ENCODE results near the gene SIX1.

DNA sequence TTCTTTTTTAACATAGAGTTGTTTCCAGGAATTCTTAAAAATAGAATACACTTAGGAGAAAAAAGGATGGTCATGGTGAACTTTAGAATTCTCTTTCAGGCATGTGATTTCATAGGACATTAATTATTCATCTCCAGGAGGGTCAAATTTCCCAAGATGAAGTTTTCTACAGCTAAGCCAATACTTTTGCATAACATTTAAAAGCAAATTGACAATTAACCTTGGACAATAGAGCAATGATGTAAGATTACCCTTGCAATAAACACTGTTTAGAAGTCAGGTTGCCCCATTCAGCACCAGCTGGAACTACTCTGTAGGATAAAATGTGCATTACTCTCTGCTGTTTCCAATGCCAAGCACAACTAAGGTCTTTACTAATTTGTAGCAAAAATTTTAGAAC lies 49.5 kb downstream of the SIX1 start:
- TF ChIP-seq, protein P1, sequence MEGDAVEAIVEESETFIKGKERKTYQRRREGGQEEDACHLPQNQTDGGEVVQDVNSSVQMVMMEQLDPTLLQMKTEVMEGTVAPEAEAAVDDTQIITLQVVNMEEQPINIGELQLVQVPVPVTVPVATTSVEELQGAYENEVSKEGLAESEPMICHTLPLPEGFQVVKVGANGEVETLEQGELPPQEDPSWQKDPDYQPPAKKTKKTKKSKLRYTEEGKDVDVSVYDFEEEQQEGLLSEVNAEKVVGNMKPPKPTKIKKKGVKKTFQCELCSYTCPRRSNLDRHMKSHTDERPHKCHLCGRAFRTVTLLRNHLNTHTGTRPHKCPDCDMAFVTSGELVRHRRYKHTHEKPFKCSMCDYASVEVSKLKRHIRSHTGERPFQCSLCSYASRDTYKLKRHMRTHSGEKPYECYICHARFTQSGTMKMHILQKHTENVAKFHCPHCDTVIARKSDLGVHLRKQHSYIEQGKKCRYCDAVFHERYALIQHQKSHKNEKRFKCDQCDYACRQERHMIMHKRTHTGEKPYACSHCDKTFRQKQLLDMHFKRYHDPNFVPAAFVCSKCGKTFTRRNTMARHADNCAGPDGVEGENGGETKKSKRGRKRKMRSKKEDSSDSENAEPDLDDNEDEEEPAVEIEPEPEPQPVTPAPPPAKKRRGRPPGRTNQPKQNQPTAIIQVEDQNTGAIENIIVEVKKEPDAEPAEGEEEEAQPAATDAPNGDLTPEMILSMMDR (IDR thresholded peaks at IDR 0.05) = no peak
- no peak for TF ChIP-seq POLR2A (IDR thresholded peaks at IDR 0.05)
